H1 (cell line): ENCODE data around the gene AFTPH. TPM values are rescaled to one million over a fixed set of nuclear protein-coding genes. Genes with fewer than 3 reads are reported as not detected.

ENCODE experiments used
- BCL11A ChIP-seq, 2 experiments: IDR thresholded peaks; one replicate each; pipeline ENCODE4 v1.6.1; 2011; ENCODE audit warnings: low read depth in 2 of 2, low read length in 2 of 2, mild to moderate bottlenecking in 2 of 2
- FOSL1 ChIP-seq: IDR thresholded peaks from 2 replicates; pipeline ENCODE4 v1.6.1; 2011; ENCODE audit warnings: mild to moderate bottlenecking, low read depth, low read length, moderate library complexity; ENCODE audit not compliant: insufficient read depth
- POLR2A ChIP-seq, 2 experiments: IDR thresholded peaks; 1 replicate in 1 of 2; 2 replicates in 1 of 2; pipeline ENCODE4 v1.6.1; 2011; ENCODE audit warnings: low read depth in 2 of 2, low read length in 2 of 2, mild to moderate bottlenecking in 2 of 2; ENCODE audit errors: control extremely low read depth in 1 of 2
- RAD21 ChIP-seq, 2 experiments: IDR thresholded peaks in 1 of 2; conservative IDR thresholded peaks in 1 of 2; 2 replicates each; pipeline ENCODE4 v1.6.1; 2011; ENCODE audit warnings: low read depth in 2 of 2, low read length in 2 of 2, improper control_type of control experiment in 1 of 2, inconsistent platforms in 1 of 2, mild to moderate bottlenecking in 1 of 2, moderate library complexity in 1 of 2
- SIN3A ChIP-seq, 2 experiments: IDR thresholded peaks in 1 of 2; conservative IDR thresholded peaks in 1 of 2; 2 replicates each; pipeline ENCODE4 v1.6.1; 2011 to 2012; ENCODE audit warnings: low read length in 2 of 2, improper control_type of control experiment in 1 of 2, low read depth in 1 of 2, mild to moderate bottlenecking in 1 of 2
- SUZ12 ChIP-seq: fragments of 200-600 bp; sonication (generic); IDR thresholded peaks from 2 replicates; pipeline ENCODE4 v1.6.1; 2012; ENCODE audit warnings: mild to moderate bottlenecking, inconsistent platforms, low read length, moderate library complexity, mixed read lengths
- polyA plus RNA-seq, 7 experiments: library from polyadenylated mRNA; depleted of rRNA in 3 of 7; stranded (reverse) in 5 of 7; unstranded in 2 of 7; fragments of >200 nt in 5 of 7; fragments of 200-250 nt in 2 of 7; gene quantifications; 1 replicate in 5 of 7; 2 replicates in 1 of 7; 4 replicates in 1 of 7; pipeline versions ENCODE4 v1.2.1 to v1.2.3, GENCODE V29; 2011 to 2013; ENCODE audit warnings: missing spikeins in 2 of 7, mixed read lengths in 2 of 7
- total RNA-seq: library from RNA; stranded (reverse); fragmentation: NEBNext Ultra II Directional; extraction: Animal tissue kit (Norgen Biotek cat#: 25700); gene quantifications from 2 replicates; pipeline ENCODE4 v1.2.1, GENCODE V29; 2021
- TF ChIP-seq, protein P1 (sequence below): IDR thresholded peaks from 2 replicates; pipeline ENCODE4 v1.6.1; 2011; ENCODE audit warnings: low read length, improper control_type of control experiment

AFTPH gene
- total and polyA plus RNA-seq, 2 of the 8 experiments (the other 6 are each of a cell fraction or from before 2014, with no cell fraction given) = 7.3 to 15.0 TPM

DNA sequence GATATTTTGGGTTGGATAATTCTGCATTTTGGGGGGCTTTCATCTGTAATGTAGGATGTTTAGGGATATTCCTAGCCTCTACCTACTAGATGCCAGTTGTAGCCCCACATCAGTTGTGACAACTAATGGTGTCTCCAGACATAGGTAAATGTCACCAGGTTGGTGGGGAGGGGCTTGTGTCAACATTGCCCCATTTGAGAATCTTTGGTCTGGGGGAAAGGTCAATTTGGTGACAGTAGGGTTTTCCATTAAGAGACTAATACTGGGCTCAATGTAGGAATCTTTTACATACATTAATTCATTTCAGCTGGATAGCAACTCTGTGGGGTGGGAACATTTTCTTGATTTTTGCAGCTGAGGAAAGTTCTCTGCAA lies 6.6 kb upstream of the AFTPH start (continued):
- TF ChIP-seq SIN3A (conservative IDR thresholded peaks at IDR 0.05 in 1 of 2, IDR thresholded peaks at IDR 0.05 in 1 of 2; ENCODE audit: low read depth in 1 of 2, low read length in 2 of 2) (no peak), SUZ12 (no peak), POLR2A (IDR thresholded peaks at IDR 0.05; ENCODE audit: control extremely low read depth in 1 of 2, low read depth in 2 of 2, low read length in 2 of 2) (no peak), RAD21 (IDR thresholded peaks at IDR 0.05 in 1 of 2, conservative IDR thresholded peaks at IDR 0.05 in 1 of 2; ENCODE audit: low read depth in 2 of 2, low read length in 2 of 2) (no peak), FOSL1 (no peak), BCL11A (IDR thresholded peaks at IDR 0.05; ENCODE audit: low read depth in 2 of 2, low read length in 2 of 2) (no peak)
- TF ChIP-seq, protein P1, sequence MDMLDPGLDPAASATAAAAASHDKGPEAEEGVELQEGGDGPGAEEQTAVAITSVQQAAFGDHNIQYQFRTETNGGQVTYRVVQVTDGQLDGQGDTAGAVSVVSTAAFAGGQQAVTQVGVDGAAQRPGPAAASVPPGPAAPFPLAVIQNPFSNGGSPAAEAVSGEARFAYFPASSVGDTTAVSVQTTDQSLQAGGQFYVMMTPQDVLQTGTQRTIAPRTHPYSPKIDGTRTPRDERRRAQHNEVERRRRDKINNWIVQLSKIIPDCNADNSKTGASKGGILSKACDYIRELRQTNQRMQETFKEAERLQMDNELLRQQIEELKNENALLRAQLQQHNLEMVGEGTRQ = no peak
